Measurements from ENCODE around the gene SCN9A.
"Not testable (repeated sequence)": the region's sequence is repeated elsewhere in the genome, so short reads cannot be mapped to it uniquely, and the experiment has no call there.

Gene SCN9A

GRCh38 chr2:166246901-166247300, 128.8 kb downstream of the SCN9A start:
- no peak for DNase-seq (ENCODE audit: low read depth in 2 of 3, low spot score in 1 of 3)

- DNase-seq (ENCODE audit: low read depth in 2 of 3, low spot score in 1 of 3): no peak
Observed at GRCh38 chr2:166242309-166242708, 133.4 kb downstream of the SCN9A start.

GRCh38 chr2:166240387-166241313, 135.1 kb downstream of the SCN9A start:
- no peak for DNase-seq (ENCODE audit: low read depth in 2 of 3, low spot score in 1 of 3)

- no peak for DNase-seq (ENCODE audit: low read depth in 2 of 3, low spot score in 1 of 3)
Observed at GRCh38 chr2:166239548-166239947, 136.2 kb downstream of the SCN9A start.

- DNase-seq (ENCODE audit: low read depth in 2 of 3, low spot score in 1 of 3): no peak
Observed at GRCh38 chr2:166238176-166238575, 137.6 kb downstream of the SCN9A start.

GRCh38 chr2:166234112-166234846, 141.5 kb downstream of the SCN9A start:
- DNase-seq (ENCODE audit: low read depth in 2 of 3, low spot score in 1 of 3): no peak

- DNase-seq (ENCODE audit: low read depth in 2 of 3, low spot score in 1 of 3): no peak
Observed at GRCh38 chr2:166233244-166233643, 142.5 kb downstream of the SCN9A start.

- DNase-seq (ENCODE audit: low read depth in 2 of 3, low spot score in 1 of 3): no peak
Observed at GRCh38 chr2:166230724-166231070, 145.0 kb downstream of the SCN9A start.

GRCh38 chr2:166230024-166230723, 145.6 kb downstream of the SCN9A start:
- DNase-seq (ENCODE audit: low read depth in 2 of 3, low spot score in 1 of 3): no peak

- no peak for DNase-seq (ENCODE audit: low read depth in 2 of 3, low spot score in 1 of 3)
Observed at GRCh38 chr2:166229678-166230023, 146.1 kb downstream of the SCN9A start.

GRCh38 chr2:166224197-166224596, 151.5 kb downstream of the SCN9A start:
- no peak for DNase-seq (ENCODE audit: low read depth in 2 of 3, low spot score in 1 of 3)

GRCh38 chr2:166223298-166223697, 152.4 kb downstream of the SCN9A start:
- no peak for DNase-seq (ENCODE audit: low read depth in 2 of 3, low spot score in 1 of 3)

GRCh38 chr2:166211079-166211478, 164.7 kb downstream of the SCN9A start:
- DNase-seq (ENCODE audit: low read depth in 2 of 3, low spot score in 1 of 3): no peak

- not testable (repeated sequence) for DNase-seq (ENCODE audit: low read depth in 2 of 3, low spot score in 1 of 3)
Observed at GRCh38 chr2:166209944-166210343, 165.8 kb downstream of the SCN9A start.

GRCh38 chr2:166209367-166209766, 166.4 kb downstream of the SCN9A start:
- DNase-seq (ENCODE audit: low read depth in 2 of 3, low spot score in 1 of 3): not testable (repeated sequence)

- not testable (repeated sequence) for DNase-seq (ENCODE audit: low read depth in 2 of 3, low spot score in 1 of 3)
Observed at GRCh38 chr2:166206153-166206552, 169.6 kb downstream of the SCN9A start.

GRCh38 chr2:166202778-166203177, 173.0 kb downstream of the SCN9A start:
- DNase-seq (ENCODE audit: low read depth in 2 of 3, low spot score in 1 of 3): no peak

- no peak for DNase-seq (ENCODE audit: low read depth in 2 of 3, low spot score in 1 of 3)
Observed at GRCh38 chr2:166197446-166197845, 178.3 kb downstream of the SCN9A start.

GRCh38 chr2:166193407-166193806, 182.3 kb downstream of the SCN9A start:
- DNase-seq (ENCODE audit: low read depth in 2 of 3, low spot score in 1 of 3): no peak

- DNase-seq (ENCODE audit: low read depth in 2 of 3, low spot score in 1 of 3): no peak
Observed at GRCh38 chr2:166188084-166188483, 187.7 kb downstream of the SCN9A start.

GRCh38 chr2:166184789-166185188, 191.0 kb downstream of the SCN9A start:
- DNase-seq (ENCODE audit: low read depth in 2 of 3, low spot score in 1 of 3): no peak

GRCh38 chr2:166181813-166182154, 194.0 kb downstream of the SCN9A start:
- no peak for DNase-seq (ENCODE audit: low read depth in 2 of 3, low spot score in 1 of 3)
